Measurements from ENCODE around the gene TENT5A.

DNA sequence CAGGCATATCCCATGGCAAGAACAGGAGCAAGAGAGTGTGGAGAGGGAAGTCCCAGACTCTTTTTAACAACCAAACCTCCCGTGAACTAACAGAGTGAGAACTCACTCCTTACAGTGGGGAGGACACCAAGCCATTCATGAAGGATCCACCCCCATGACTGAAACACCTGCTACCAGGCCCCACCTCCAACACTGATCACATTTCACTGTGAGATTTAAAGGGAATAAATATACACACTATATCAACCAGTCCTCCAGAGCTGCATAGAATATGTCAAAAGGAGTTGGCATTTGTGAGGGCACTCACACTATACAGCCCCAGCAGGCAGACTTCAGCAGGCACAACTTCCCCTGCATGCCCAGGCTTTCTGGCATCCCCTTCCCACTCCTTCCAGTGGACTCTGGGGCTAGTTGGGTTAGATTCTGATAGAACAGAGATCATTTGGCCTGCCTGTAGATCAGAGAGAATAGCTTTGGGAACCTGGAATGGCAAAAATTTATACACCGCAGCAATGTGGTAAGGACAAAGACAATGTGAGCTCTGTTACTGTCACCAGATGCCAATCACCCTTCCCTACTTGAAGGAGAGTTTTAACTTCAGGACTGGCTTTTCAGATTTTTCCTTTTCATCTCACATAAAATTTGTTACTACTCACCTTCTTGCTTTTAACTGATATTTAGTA lies 25.2 kb upstream of the TENT5A start:
- TF ChIP-seq, protein P1, sequence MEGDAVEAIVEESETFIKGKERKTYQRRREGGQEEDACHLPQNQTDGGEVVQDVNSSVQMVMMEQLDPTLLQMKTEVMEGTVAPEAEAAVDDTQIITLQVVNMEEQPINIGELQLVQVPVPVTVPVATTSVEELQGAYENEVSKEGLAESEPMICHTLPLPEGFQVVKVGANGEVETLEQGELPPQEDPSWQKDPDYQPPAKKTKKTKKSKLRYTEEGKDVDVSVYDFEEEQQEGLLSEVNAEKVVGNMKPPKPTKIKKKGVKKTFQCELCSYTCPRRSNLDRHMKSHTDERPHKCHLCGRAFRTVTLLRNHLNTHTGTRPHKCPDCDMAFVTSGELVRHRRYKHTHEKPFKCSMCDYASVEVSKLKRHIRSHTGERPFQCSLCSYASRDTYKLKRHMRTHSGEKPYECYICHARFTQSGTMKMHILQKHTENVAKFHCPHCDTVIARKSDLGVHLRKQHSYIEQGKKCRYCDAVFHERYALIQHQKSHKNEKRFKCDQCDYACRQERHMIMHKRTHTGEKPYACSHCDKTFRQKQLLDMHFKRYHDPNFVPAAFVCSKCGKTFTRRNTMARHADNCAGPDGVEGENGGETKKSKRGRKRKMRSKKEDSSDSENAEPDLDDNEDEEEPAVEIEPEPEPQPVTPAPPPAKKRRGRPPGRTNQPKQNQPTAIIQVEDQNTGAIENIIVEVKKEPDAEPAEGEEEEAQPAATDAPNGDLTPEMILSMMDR (IDR thresholded peaks at IDR 0.05), result no peak
- TF ChIP-seq SIN3A (IDR thresholded peaks at IDR 0.05; ENCODE audit: borderline replicate concordance, insufficient read depth, low read depth, low read length) (no peak), REST (IDR thresholded peaks at IDR 0.05; ENCODE audit: insufficient read depth in 1 of 2, low read depth in 2 of 2, low read length in 1 of 2) (no peak), TCF7L2 (IDR thresholded peaks at IDR 0.05; ENCODE audit: low read depth, low read length) (no peak)

Data from Panc1 (cell line).